Right lobe of liver (tissue), 6 donors: ENCODE measurements around the gene DOK6. TPM values are rescaled to one million over a fixed set of nuclear protein-coding genes. Genes with fewer than 3 reads are reported as not detected.

Experiments used
- ATAC-seq, 4 donors: fragments of 200-7000 bp; cut with Tn5 transposase; one replicate each; pipeline ENCODE4 v1.9.1; 2020; ENCODE audit warnings: mild to moderate bottlenecking in 4 of 4, moderate library complexity in 4 of 4
- DNase-seq, 3 donors: peaks; one replicate each; pipeline ENCODE4 v3.0.0-alpha.2; 2020
- H3K27ac ChIP-seq, 3 donors: fragments of 200-600 bp; one replicate each; pipeline ENCODE4 v1.8.0; 2022
- H3K27me3 ChIP-seq, 2 donors: fragments of 200-600 bp; one replicate each; pipeline ENCODE4 v1.8.0; 2022
- H3K36me3 ChIP-seq, 4 donors: fragments of 200-600 bp; sonication (generic) in 1 of 4; one replicate each; pipeline versions ENCODE4 v1.5.1 to v1.8.0; 2017 to 2022; ENCODE audit warnings: control low read depth in 1 of 4
- H3K4me1 ChIP-seq, 4 donors: fragments of 200-600 bp; sonication (generic) in 1 of 4; one replicate each; pipeline versions ENCODE4 v1.5.1 to v1.8.0; 2017 to 2022; ENCODE audit warnings: control low read depth in 1 of 4
- H3K4me3 ChIP-seq, 3 donors: fragments of 200-600 bp; one replicate each; pipeline ENCODE4 v1.8.0; 2022
- H3K9me3 ChIP-seq, 4 donors: fragments of 200-600 bp; sonication (generic) in 1 of 4; one replicate each; pipeline versions ENCODE4 v1.5.1 to v1.8.0; 2017 to 2022; ENCODE audit warnings: control low read depth in 1 of 4
- POLR2A ChIP-seq: fragments of 450-650 bp; IDR thresholded peaks from one replicate; pipeline ENCODE4 v1.6.1; 2017; ENCODE audit warnings: antibody characterized with exemption, mild to moderate bottlenecking
- whole genome bisulfite sequencing: methylation state at CpG from one replicate; pipeline ENCODE4 v1.1.6; 2018; ENCODE audit warnings: low coverage, low lambda C conversion rate; ENCODE audit not compliant: insufficient coverage; ENCODE audit errors: missing lambda C conversion rate; 5-methylcytosine and 5-hydroxymethylcytosine counted together
- intact Hi-C, 2 donors: fragments of 100-400 bp; cut with DNase I; formaldehyde crosslinking; loops; one replicate each; pipeline versions ENCODE4 v1.11.2 to v1.14.1; 2022
- total RNA-seq, 6 experiments: library from RNA; depleted of rRNA in 2 of 6; stranded (reverse); fragments of >200 nt in 2 of 6; fragmentation: NEBNext Ultra II Directional in 3 of 6; extraction: Animal tissue kit (Norgen Biotek cat#: 25700) in 3 of 6; gene quantifications; one replicate each; pipeline versions ENCODE4 v1.1.0 to v1.2.4, GENCODE V29; 2016 to 2023
- TF ChIP-seq, protein P1 (sequence below), 4 donors: fragments of 200-600 bp in 3 of 4; fragments of 450-650 bp in 1 of 4; IDR thresholded peaks; one replicate each; pipeline versions ENCODE4 v1.5.1 to v1.8.0; 2016 to 2022; ENCODE audit warnings: antibody characterized with exemption in 4 of 4, mild to moderate bottlenecking in 2 of 4
- donor health status: DM: no; HTN: yes; CAD: no.
- donor health status: DM: no; HTN: no; CAD: no.
- donor health status: DM: no; HTN: no; CAD: no.
- donor health status: DM: no; HTN: yes; CAD: no.
- donor health status: DM: no; HTN: yes; CAD: no.

Gene DOK6
- total RNA-seq, 6 experiments from 2014 or later = 0.37 to 2.9 (median 2.1) TPM; not detected in 1

DNA sequence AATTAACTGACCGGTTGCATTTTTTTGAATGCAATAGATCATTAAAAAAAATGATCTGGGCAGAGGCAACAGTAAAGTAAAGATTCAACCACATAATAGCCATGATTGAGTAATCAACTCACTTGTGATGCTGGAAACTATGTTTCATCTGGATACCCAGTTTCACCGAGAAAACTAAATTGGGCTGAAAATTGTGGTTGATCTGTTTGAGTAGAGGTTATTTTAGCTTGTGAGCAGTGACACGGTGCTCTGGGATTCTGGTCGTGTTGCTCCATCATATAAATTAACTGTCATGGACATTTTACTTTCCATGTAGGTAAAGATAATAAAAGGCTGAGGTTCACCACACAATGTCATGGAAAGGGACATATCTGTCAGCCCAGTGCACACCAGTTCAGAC, 488.3 kb downstream of the DOK6 start:
- TF ChIP-seq, protein P1, sequence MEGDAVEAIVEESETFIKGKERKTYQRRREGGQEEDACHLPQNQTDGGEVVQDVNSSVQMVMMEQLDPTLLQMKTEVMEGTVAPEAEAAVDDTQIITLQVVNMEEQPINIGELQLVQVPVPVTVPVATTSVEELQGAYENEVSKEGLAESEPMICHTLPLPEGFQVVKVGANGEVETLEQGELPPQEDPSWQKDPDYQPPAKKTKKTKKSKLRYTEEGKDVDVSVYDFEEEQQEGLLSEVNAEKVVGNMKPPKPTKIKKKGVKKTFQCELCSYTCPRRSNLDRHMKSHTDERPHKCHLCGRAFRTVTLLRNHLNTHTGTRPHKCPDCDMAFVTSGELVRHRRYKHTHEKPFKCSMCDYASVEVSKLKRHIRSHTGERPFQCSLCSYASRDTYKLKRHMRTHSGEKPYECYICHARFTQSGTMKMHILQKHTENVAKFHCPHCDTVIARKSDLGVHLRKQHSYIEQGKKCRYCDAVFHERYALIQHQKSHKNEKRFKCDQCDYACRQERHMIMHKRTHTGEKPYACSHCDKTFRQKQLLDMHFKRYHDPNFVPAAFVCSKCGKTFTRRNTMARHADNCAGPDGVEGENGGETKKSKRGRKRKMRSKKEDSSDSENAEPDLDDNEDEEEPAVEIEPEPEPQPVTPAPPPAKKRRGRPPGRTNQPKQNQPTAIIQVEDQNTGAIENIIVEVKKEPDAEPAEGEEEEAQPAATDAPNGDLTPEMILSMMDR (IDR thresholded peaks at IDR 0.05) = no peak
- TF ChIP-seq POLR2A = no peak
- Histone ChIP-seq H3K27me3 (no peaks in the 10 kb centered on the region), H3K4me3 (no peak overlapping the region), H3K27ac (no peak overlapping the region), H3K36me3 (no peaks in the 10 kb centered on the region), H3K4me1 (peaks cover 0 to 5% (median 0%) of the 10 kb centered on the region in 4 donors), H3K9me3 (no peaks in the 10 kb centered on the region)
- intact Hi-C loops = no loop called here
- WGBS = 75% methylated on average over 4 of the region's 4 CpGs
- DNase-seq (no peak), ATAC-seq (no peak)

DNA sequence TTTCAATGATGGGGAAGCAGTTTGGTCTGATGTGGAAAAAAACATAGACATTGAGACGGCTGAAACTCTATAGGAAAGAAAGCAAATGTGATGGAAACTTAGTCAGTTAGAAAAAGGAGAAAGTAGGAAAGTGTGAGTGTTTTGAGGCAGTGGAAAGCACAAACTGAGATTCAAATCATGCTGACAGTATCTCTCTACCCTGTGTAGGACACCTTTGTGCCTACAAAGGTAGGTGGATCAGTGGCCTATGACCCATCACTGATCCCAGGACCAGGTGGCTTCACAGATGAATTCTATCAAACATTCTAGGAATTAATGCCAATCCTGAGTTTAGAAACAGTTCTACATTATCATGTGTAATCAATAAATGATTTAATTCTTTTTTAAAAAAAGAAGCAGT, 489.9 kb downstream of the DOK6 start:
- no peak for DNase-seq
- WGBS = 86% methylated on average over 1 of the region's 1 CpG

DNA sequence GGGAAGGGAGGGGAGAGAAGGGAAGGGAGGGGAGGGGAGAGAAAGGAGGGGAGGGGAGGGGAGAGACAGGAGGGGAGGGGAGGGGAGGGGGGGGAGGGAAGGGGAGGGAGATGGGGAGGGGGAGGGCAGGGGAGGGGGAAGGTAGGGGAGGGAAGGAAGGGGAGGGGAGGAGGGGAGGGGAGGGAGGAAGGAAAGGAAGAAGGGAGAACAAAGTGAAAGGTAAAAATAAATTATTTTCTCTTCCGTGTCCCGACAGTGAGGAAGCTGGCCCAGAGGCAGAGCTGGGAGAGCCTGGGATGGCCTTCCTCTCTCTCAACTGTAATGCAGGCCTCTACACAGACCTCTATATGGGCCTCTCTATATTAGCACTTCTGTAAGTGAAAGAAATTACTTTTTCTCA, 493.8 kb downstream of the DOK6 start:
- TF ChIP-seq, protein P1 (IDR thresholded peaks at IDR 0.05) = no peak
- TF ChIP-seq POLR2A = no peak
- no peak for DNase-seq
- Histone ChIP-seq H3K27ac (no peak overlapping the region), H3K4me1 (peaks cover 0 to 5% (median 0%) of the 10 kb centered on the region in 4 donors), H3K36me3 (no peaks in the 10 kb centered on the region), H3K27me3 (no peaks in the 10 kb centered on the region), H3K4me3 (no peak overlapping the region), H3K9me3 (no peaks in the 10 kb centered on the region)
- 67% methylated on average over 2 of the region's 2 CpGs for WGBS
- intact Hi-C loops = no loop called here
- no peak for ATAC-seq

More for the DNA sequence above, 489.9 kb downstream of the DOK6 start:
- TF ChIP-seq, protein P1 (IDR thresholded peaks at IDR 0.05) = no peak
- TF ChIP-seq POLR2A = no peak
- intact Hi-C loops = no loop called here
- Histone ChIP-seq H3K27me3 (no peaks in the 10 kb centered on the region), H3K9me3 (no peaks in the 10 kb centered on the region), H3K4me3 (no peak overlapping the region), H3K27ac (no peak overlapping the region), H3K36me3 (no peaks in the 10 kb centered on the region), H3K4me1 (peaks cover 0 to 5% (median 0%) of the 10 kb centered on the region in 4 donors)
- no peak for ATAC-seq

DNA sequence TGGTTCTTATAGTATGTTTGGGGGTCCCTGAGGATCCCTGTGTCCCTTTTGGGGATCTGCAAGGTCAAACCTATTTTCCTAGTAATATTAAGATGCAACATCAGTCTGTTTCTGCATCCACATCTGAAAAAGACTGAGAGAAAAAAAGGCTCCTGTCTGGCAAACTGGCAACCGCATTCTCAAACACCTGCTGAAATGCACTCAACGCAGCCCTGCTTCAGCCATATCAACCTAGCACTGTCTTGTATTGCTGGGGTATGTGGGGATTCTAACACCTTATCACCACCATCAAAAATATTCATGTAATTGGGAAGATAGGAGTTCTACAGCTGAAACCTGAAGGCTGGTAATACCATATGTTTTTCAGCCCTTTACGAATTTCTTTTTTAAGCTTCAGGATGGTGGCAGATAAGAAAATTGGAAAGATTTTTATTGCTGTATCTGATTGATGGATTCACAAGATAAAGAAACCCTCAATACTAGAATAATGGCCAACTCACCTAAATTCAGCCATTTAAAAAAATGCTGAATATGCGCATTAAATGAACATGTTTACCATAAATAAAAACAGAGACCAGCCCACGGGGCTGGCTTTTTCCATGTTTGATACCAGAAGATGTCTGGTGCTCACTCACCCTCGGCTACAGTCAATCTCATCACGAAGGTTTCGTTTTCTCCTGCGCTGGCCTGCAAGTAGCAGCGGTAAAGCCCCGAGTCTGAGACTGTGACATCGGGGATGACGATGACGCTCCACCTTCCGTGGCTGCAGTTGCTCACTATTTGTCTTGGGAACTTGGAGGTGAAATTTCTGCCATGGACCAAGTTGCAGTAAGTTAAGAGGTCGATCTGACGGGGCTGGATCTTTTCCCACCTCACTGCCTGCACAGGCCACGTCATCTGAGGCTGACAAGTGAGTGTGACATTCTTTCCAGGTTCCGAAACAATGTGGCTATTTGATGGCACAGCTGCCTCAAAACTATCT, 494.7 kb downstream of the DOK6 start:
- no peaks in the 10 kb centered on the region for H3K4me1 ChIP-seq
- no peak overlapping the region for H3K4me3 ChIP-seq
- WGBS = 63% methylated on average over 10 of the region's 19 CpGs
- no peak overlapping the region for H3K27ac ChIP-seq
- TF ChIP-seq POLR2A = no peak
- TF ChIP-seq, protein P1 (IDR thresholded peaks at IDR 0.05) = no peak
- intact Hi-C loops = no loop called here
- no peaks in the 10 kb centered on the region for H3K36me3 ChIP-seq
- ATAC-seq = no peak
- no peak for DNase-seq
- no peaks in the 10 kb centered on the region for H3K9me3 ChIP-seq
- no peaks in the 10 kb centered on the region for H3K27me3 ChIP-seq
